C4-2B (cell line): Measurements from ENCODE around the gene BLACAT1.

Experiments used
- CTCF ChIP-seq: fragments of 450-650 bp; conservative IDR thresholded peaks from 2 replicates; pipeline ENCODE4 v1.5.1; 2017; ENCODE audit warnings: mild to moderate bottlenecking
- ZFX ChIP-seq: fragments of 450-650 bp; IDR thresholded peaks from 2 replicates; pipeline ENCODE4 v1.6.1; 2017

- no peak for TF ChIP-seq CTCF
- no peak for TF ChIP-seq ZFX
Observed at GRCh38 chr1:205483372-205483771, 27.5 kb upstream of the BLACAT1 start.
